HG03460 (cell line): ENCODE measurements around the gene SRCIN1.
"Not testable (repeated sequence)": the region's sequence is repeated elsewhere in the genome, so short reads cannot be mapped to it uniquely, and the experiment has no call there.

Experiments
- ATAC-seq: cut with Tn5 transposase; IDR thresholded peaks from one replicate; pipeline ENCODE4 v1.9.1; 2021; ENCODE audit not compliant: unreplicated experiment

The SRCIN1 gene

DNA sequence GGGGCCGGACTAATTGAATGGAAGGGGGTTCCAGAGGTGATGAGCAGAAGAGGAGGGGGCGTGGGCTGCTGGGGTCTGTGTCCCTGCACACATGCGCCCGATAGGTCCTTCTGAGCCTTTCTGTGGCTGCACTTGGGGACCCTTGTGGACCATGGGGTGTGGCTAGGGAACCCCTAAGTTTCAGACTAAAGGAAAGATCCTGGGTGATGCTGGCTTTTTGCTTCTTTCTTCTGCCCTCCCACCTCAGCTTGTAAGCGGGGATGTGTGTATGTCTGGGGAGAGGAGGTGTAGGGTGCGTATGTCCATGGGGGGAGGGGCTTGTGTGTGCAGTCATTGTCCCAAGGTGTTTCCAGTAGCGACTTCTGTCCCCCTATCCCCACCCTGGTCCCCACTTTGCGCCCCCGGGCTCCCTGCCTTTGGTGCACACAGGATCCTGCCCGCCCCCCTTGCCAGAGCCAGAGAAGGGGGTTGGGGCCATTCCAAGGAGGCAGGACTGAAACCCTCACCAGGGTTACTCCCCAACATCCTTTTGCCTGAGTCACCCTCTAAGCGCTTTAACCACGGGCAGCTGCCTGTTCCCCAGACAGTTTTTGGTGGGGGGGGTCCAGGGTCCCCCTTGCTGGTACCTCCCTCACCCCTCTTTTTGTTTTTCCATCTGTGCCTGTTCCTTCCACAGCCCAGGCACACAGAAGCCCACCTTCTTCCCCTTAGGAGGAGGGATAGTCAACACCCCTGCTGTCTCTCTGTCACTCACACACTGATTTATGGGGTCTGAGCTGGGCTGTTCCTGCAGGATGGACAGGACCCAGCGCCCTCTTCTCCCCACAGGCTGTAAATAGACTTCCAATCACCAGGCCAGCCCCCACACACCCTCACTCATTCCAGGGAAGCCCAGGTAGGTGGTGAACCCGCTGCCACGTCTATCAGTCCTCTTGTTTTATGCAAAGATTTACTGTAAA lies 94.3 kb downstream of the SRCIN1 start:
- ATAC-seq = no peak

- ATAC-seq = no peak
Observed at GRCh38 chr17:38510421-38511149, 95.2 kb downstream of the SRCIN1 start.

GRCh38 chr17:38509772-38510420 lies 95.9 kb downstream of the SRCIN1 start:
- no peak for ATAC-seq

- ATAC-seq = no peak
Observed at GRCh38 chr17:38508954-38509771, 96.6 kb downstream of the SRCIN1 start.

GRCh38 chr17:38508570-38508950 lies 97.2 kb downstream of the SRCIN1 start:
- ATAC-seq = no peak

DNA sequence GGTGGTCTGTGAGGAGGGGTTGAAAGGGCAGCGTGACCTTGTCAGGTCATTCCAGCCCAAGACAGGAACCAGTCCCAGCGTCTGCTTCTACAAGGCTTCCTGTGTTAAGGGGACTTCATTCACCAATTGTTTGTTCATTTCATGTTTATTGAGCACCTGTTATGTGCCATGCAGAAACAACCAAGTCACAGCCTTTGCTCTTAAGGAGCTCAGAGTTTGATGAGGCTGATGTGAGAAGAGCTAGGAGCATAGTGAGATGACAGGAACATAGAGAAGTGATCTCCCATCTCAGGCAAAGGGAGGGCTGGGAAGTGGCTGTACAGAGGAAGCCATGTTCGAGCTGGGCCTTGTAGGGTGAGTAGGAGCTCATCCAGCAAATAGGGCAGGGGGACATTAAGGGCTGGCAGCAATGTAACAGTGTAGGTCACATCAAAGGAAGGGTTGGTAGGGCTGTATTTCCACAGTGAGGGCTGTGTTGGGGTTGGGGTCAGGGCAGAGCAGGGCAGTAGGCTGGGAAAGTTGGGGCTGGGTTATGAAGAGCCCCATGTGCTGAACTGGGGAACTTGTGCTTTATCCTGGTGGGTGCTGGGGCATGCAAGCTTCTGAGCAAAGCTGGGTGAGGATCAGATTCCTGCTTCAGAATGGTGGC lies 97.7 kb downstream of the SRCIN1 start:
- no peak for ATAC-seq

- ATAC-seq = no peak
Observed at GRCh38 chr17:38507436-38507835, 98.3 kb downstream of the SRCIN1 start.

GRCh38 chr17:38504216-38504615 lies 101.5 kb downstream of the SRCIN1 start:
- no peak for ATAC-seq

- not testable (repeated sequence) for ATAC-seq
Observed at GRCh38 chr17:38503286-38503913, 102.4 kb downstream of the SRCIN1 start.

GRCh38 chr17:38501718-38502117 lies 104.0 kb downstream of the SRCIN1 start:
- ATAC-seq = not testable (repeated sequence)

DNA sequence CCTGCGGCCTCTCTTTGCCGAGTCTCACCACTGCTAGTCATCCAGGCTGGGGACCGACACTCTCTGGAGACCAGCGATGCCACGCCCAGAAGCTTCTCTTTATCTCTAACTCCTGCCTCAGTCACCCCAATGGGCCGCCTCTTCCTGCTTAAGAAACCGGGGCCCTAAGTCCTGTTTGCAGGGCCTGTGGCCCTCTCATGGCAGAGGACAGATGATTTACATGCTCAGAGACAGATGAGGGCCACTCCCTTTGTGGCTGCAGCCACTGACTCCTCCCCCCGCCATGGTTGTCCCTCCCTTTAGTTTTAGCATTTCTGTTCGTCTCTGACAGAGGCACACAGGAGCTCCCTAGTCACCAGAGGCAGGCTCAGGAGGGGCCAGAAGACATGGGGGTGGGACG lies 106.5 kb downstream of the SRCIN1 start:
- not testable (repeated sequence) for ATAC-seq

- no peak for ATAC-seq
Observed at GRCh38 chr17:38498353-38498752, 107.4 kb downstream of the SRCIN1 start.

DNA sequence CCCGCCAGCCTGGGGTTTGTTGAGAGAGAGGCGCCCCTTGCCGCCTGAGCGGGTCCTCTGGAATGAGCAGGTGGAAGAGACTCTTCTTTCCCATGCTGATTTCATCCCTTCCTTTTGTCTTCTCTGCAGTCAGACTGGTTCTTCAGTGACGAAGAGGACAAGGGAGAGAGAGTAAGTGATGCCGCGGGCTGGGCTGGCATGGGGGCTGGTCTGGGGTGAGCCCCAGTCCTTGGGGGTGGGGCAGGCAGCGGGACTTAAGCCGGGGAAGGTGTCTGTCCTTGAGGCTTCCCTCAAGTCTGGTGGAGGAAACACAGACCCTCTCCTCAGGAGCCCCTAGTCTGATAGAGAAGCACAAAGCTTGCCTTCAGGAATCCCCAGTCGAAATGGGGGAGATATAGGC lies 108.1 kb downstream of the SRCIN1 start:
- ATAC-seq = not testable (repeated sequence)

GRCh38 chr17:38494152-38494551 lies 111.6 kb downstream of the SRCIN1 start:
- ATAC-seq = not testable (repeated sequence)

DNA sequence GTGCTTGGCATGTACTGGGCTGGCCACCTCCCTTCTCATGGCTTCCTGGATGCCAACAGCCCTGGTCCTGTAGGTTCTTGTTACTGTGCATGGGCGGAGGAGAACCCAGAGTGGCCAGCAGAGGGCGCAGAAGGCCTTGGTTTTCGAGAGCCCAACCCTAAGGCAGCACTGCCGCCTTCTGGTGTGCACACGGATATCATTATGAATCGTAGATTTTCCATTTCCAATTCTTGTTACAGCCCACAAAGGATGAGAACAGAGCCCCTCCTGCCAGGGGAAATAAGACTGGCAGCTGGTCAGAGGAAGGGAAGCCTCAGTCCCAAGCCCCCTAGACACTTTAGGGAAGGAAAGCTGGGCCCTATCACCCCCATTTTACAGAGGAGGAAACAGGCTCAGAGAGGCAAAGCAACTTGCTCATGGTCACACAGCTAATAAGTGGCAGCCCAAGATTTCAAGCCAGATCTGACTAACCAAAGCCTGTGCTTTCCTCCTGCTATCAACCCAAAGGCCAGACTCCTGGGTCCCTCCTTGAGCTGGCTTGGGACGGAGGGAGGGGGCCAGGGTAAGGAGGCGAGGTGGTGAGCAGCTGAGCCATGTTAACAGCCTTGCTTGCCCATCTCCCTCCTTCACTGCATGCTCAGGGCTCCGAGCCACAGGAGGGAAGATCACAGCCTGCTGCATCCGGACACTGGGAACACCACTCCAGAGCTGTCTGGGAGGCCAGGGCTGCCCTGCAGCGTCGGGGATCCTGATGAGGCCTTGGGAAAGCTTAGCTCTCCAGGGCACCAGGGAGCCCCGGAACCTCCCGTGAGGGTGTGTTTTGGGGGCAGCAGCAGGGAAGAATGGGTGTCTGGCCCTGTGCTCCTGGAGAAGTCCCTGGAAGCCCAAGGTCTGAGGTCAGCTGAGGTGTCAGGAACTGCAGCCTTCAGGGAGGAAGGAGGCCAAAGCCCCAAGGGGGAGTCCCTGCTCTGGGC lies 113.4 kb downstream of the SRCIN1 start:
- not testable (repeated sequence) for ATAC-seq

DNA sequence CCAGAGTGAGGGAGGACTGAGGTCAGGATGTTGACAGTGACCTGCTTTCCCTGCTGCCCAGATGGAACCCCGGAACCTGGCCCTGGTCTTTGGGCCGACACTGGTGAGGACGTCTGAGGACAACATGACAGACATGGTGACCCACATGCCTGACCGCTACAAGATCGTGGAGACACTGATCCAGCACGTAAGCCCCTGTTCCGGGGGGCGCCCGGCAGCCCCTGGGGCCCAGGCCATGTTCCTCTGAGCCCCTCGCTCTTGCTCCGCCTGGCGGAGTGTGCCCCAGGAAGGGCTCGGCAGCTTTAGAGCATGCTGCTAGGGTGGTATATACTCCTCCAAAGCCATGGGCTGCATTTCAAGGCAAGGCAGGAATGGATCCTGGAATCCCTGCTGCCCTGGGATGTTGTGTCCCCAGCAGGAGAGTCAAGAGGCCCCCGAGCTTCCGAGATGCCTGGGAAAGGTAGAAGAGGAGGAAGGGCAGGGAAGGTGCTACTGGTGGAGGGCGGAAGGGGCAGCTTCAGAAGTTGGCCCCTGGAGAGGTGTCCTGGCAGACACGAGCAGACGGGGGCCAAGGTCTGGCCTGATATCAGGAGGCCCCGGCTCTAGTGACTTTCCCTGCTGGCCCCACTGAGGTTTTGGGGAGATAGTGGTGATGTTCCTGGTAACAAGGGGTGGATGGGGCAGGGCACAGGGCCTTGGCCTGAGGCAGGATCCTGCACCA lies 114.2 kb downstream of the SRCIN1 start:
- not testable (repeated sequence) for ATAC-seq

GRCh38 chr17:38489774-38490173 lies 116.0 kb downstream of the SRCIN1 start:
- not testable (repeated sequence) for ATAC-seq
